CD4-positive, alpha-beta memory T cell (primary cell): ENCODE measurements around the gene HTRA1. TPM values are rescaled to one million over a fixed set of nuclear protein-coding genes. Genes with fewer than 3 reads are reported as not detected.
A peak's percentile ranks its signal among the peaks of the same experiment; 100 is the strongest.

ENCODE experiments used
- CTCF ChIA-PET: fragments of 350-600 bp; sonication (Branson Sonifier 250); formaldehyde crosslinking; loops from one replicate; lab custom pipeline; 2021; ENCODE audit warnings: inconsistent platforms; ENCODE audit not compliant: partially characterized antibody; lab: Charles Lee
- POLR2A ChIA-PET: fragments of 350-600 bp; sonication (Branson Sonifier 250); formaldehyde crosslinking; loops from one replicate; lab custom pipeline; 2021; ENCODE audit not compliant: partially characterized antibody; lab: Charles Lee
- DNase-seq, 5 donors: peaks; one replicate each; pipeline versions ENCODE4 v3.0.0 to v3.0.0-alpha.2; 2020 to 2022; ENCODE audit warnings: mixed read lengths in 1 of 5
- H3K27ac ChIP-seq: one replicate; pipeline ENCODE4 v1.7.0; 2013; ENCODE audit warnings: low read depth, low read length
- H3K27me3 ChIP-seq: 2 replicates; pipeline ENCODE4 v1.7.0; 2013; ENCODE audit warnings: mild to moderate bottlenecking, low read length, moderate library complexity; ENCODE audit not compliant: insufficient read depth
- H3K36me3 ChIP-seq: 2 replicates; pipeline ENCODE4 v1.7.0; 2013; ENCODE audit warnings: mild to moderate bottlenecking, low read length, moderate library complexity; ENCODE audit not compliant: insufficient read depth
- H3K4me1 ChIP-seq: 2 replicates; pipeline ENCODE4 v1.7.0; 2013; ENCODE audit warnings: mild to moderate bottlenecking, low read length, moderate library complexity; ENCODE audit not compliant: insufficient read depth
- H3K4me3 ChIP-seq, 2 donors: one replicate each; pipeline ENCODE4 v1.7.0; 2013; ENCODE audit warnings: low read length in 2 of 2, mild to moderate bottlenecking in 1 of 2
- H3K9me3 ChIP-seq, 2 donors: one replicate each; pipeline ENCODE4 v1.7.0; 2013; ENCODE audit warnings: low read length in 2 of 2, control low read depth in 1 of 2; ENCODE audit not compliant: control insufficient read depth in 1 of 2
- H3K27ac Mint-ChIP-seq, 7 donors: one replicate each; pipeline ENCODE4 v1.8.0; 2020 to 2021; ENCODE audit warnings: mixed read lengths in 7 of 7, mild to moderate bottlenecking in 6 of 7, inconsistent platforms in 3 of 7, moderate library complexity in 3 of 7
- H3K27me3 Mint-ChIP-seq, 2 donors: one replicate each; pipeline ENCODE4 v1.8.0; 2020 to 2021; ENCODE audit warnings: mixed read lengths in 2 of 2
- H3K36me3 Mint-ChIP-seq, 2 donors: one replicate each; pipeline ENCODE4 v1.8.0; 2020 to 2021; ENCODE audit warnings: mixed read lengths in 2 of 2, inconsistent platforms in 1 of 2, mild to moderate bottlenecking in 1 of 2
- H3K4me1 Mint-ChIP-seq, 4 donors: one replicate each; pipeline ENCODE4 v1.8.0; 2020 to 2021; ENCODE audit warnings: mixed read lengths in 4 of 4, mild to moderate bottlenecking in 1 of 4
- H3K4me3 Mint-ChIP-seq, 8 donors: one replicate each; pipeline ENCODE4 v1.8.0; 2020 to 2021; ENCODE audit warnings: mixed read lengths in 8 of 8, mild to moderate bottlenecking in 7 of 8, moderate library complexity in 6 of 8, inconsistent platforms in 3 of 8
- H3K9me3 Mint-ChIP-seq, 8 donors: one replicate each; pipeline ENCODE4 v1.8.0; 2020 to 2021; ENCODE audit warnings: mixed read lengths in 8 of 8, mild to moderate bottlenecking in 5 of 8, inconsistent platforms in 3 of 8, moderate library complexity in 1 of 8
- intact Hi-C: fragments of 100-400 bp; cut with micrococcal nuclease; formaldehyde crosslinking; loops from one replicate; pipeline ENCODE4 v1.15.1; 2023
- polyA plus RNA-seq, 2 donors: library from polyadenylated mRNA; unstranded; fragments of 300-500 nt; fragmentation: Illumina TruSeq; gene quantifications; one replicate each; pipeline ENCODE4 v1.2.3, GENCODE V29; 2021
- total RNA-seq, 2 experiments: library from RNA; stranded (reverse); gene quantifications; one replicate each; pipeline ENCODE4 v1.2.3, GENCODE V29; 2021

The HTRA1 gene
- total and polyA plus RNA-seq, 4 experiments from 2014 or later, result 0.17 to 0.21 TPM; not detected in 2

DNA sequence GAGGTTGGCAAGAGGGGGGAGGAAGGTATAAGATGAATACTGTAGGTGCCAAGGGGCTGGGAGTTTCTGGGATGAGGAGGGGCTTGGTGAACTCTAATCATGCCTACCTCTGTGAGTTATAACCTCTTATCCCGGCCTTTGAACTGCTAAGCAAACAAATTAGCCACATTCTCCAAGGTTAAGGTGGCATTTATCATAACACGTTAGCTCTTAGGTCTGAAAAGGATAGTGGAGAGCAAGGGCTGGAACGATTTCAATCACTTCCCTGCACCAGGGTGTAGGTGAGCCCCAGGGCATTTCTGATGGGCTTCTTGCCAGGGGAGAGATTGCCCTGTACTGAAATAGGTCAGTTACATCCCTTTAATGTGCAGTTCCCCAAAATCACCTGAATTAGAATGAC is 70.6 kb downstream of the HTRA1 start:
- intact Hi-C loops, result no loop called here
- H3K4me1 Mint-ChIP-seq, result peaks cover 0 to 5% (median 5%) of the 10 kb centered on the region in 4 donors
- no peaks in the 10 kb centered on the region for H3K9me3 Mint-ChIP-seq
- H3K27ac ChIP-seq, result no peak overlapping the region
- no peak overlapping the region for H3K4me3 ChIP-seq
- no peaks in the 10 kb centered on the region for H3K36me3 Mint-ChIP-seq
- no peak for DNase-seq
- H3K27ac Mint-ChIP-seq, result no peak overlapping the region
- POLR2A ChIA-PET, result no interaction called here
- CTCF ChIA-PET, result no interaction called here
- no peaks in the 10 kb centered on the region for H3K9me3 ChIP-seq
- no peaks in the 10 kb centered on the region for H3K36me3 ChIP-seq
- H3K27me3 ChIP-seq, result no peaks in the 10 kb centered on the region
- H3K27me3 Mint-ChIP-seq, result peaks cover 0 to 5% of the 10 kb centered on the region in 2 donors
- H3K4me3 Mint-ChIP-seq, result no peak overlapping the region
- no peaks in the 10 kb centered on the region for H3K4me1 ChIP-seq

DNA sequence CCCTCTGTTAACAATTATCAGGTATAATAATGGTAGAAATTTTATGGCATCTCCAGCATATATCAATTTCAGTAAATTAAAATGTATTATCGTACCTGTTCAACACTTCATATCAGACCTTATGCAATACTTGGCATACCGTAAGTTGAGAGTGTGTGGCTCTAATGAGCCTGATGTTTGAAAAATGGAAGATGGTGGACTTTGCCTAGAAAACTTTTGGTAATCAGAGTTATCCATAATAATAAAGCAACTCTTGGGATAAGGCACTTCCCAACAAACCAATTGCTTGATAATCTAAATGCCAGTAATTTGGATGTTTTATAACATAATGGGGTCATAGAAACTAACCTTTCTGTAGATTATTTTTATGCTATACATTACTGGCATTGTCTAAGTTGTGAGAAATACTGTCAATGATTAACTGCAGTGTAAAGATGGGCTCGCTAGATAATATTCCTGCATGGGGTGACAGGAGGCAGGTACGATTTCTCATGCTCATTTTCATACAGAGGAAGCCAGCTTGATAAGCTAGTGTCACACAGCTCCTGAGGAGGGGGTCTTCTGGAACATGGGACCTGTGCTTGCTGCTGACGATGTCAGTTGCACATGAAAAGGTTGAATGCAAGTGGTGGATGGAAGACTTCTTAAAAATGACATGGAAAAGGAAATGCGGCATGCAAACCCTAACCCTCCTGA is 71.4 kb downstream of the HTRA1 start:
- Mint-ChIP-seq H3K27me3 (peaks cover 0 to 5% of the 10 kb centered on the region in 2 donors), H3K27ac (no peak overlapping the region), H3K9me3 (no peaks in the 10 kb centered on the region), H3K36me3 (no peaks in the 10 kb centered on the region), H3K4me3 (no peak overlapping the region), H3K4me1 (peaks cover 0 to 5% (median 4%) of the 10 kb centered on the region in 4 donors)
- no peaks in the 10 kb centered on the region for H3K4me1 ChIP-seq
- no peak overlapping the region for H3K4me3 ChIP-seq
- no peaks in the 10 kb centered on the region for H3K27me3 ChIP-seq
- CTCF ChIA-PET, result interaction anchor here (1.3 kb wide), 1 partner anchor 33 kb away, joined by 6 read pairs; no protein-coding TSS in a partner anchor
- no peaks in the 10 kb centered on the region for H3K36me3 ChIP-seq
- no peak overlapping the region for H3K27ac ChIP-seq
- POLR2A ChIA-PET, result no interaction called here
- no peaks in the 10 kb centered on the region for H3K9me3 ChIP-seq
- intact Hi-C loops, result no loop called here
- no peak for DNase-seq

GRCh38 chr10:122537545-122537944 is 76.2 kb downstream of the HTRA1 start:
- H3K36me3 ChIP-seq, result no peaks in the 10 kb centered on the region
- no peak overlapping the region for H3K27ac Mint-ChIP-seq
- H3K36me3 Mint-ChIP-seq, result no peaks in the 10 kb centered on the region
- intact Hi-C loops, result no loop called here
- POLR2A ChIA-PET, result no interaction called here
- no peak for DNase-seq
- H3K27ac ChIP-seq, result no peak overlapping the region
- CTCF ChIA-PET, result interaction anchor here (1.2 to 4.7 kb wide), 2 partner anchors 19 to 28 kb away, joined by 3 to 19 read pairs; no protein-coding TSS in a partner anchor
- H3K4me3 Mint-ChIP-seq, result no peak overlapping the region
- H3K27me3 Mint-ChIP-seq, result no peaks in the 10 kb centered on the region
- H3K4me3 ChIP-seq, result no peak overlapping the region
- H3K4me1 ChIP-seq, result peaks cover 27% of the 10 kb centered on the region
- H3K4me1 Mint-ChIP-seq, result peaks cover 29 to 35% (median 33%) of the 10 kb centered on the region in 4 donors
- H3K27me3 ChIP-seq, result no peaks in the 10 kb centered on the region
- no peaks in the 10 kb centered on the region for H3K9me3 Mint-ChIP-seq
- no peaks in the 10 kb centered on the region for H3K9me3 ChIP-seq

GRCh38 chr10:122541541-122542002 is 80.2 kb downstream of the HTRA1 start:
- intact Hi-C loops, result loop anchor here (1.0 to 2.0 kb wide), 2 partner anchors 10 to 25 kb away; no protein-coding TSS in a partner anchor
- POLR2A ChIA-PET, result interaction anchor here (0.8 to 4.0 kb wide), 3 partner anchors 9 to 45 kb away, joined by 3 to 16 read pairs (median 13); no protein-coding TSS in a partner anchor
- H3K4me3 Mint-ChIP-seq, result peak overlapping the region; percentile 24 to 81 (median 64)
- H3K4me1 Mint-ChIP-seq, result peaks cover 46 to 57% (median 50%) of the 10 kb centered on the region in 4 donors
- CTCF ChIA-PET, result interaction anchor here (0.8 to 5.3 kb wide), 4 partner anchors 10 to 83 kb away, joined by 3 to 21 read pairs (median 11); no protein-coding TSS in a partner anchor
- H3K9me3 ChIP-seq, result no peaks in the 10 kb centered on the region
- H3K27ac ChIP-seq, result peak overlapping the region; percentile 31
- H3K27ac Mint-ChIP-seq, result peak overlapping the region; percentile 23 to 80 (median 47)
- H3K36me3 ChIP-seq, result no peaks in the 10 kb centered on the region
- no peaks in the 10 kb centered on the region for H3K36me3 Mint-ChIP-seq
- DNase-seq, result peak in 4 of 5 donors; percentile 31 to 53 (median 41)
- H3K27me3 Mint-ChIP-seq, result no peaks in the 10 kb centered on the region
- no peaks in the 10 kb centered on the region for H3K9me3 Mint-ChIP-seq
- peaks cover 53% of the 10 kb centered on the region for H3K4me1 ChIP-seq
- no peaks in the 10 kb centered on the region for H3K27me3 ChIP-seq
- H3K4me3 ChIP-seq, result peak overlapping the region in 1 of 2 donors; percentile 7

GRCh38 chr10:122543676-122544445 is 82.5 kb downstream of the HTRA1 start:
- Histone ChIP-seq H3K9me3 (no peaks in the 10 kb centered on the region), H3K4me1 (peaks cover 57% of the 10 kb centered on the region), H3K4me3 (no peak overlapping the region), H3K36me3 (no peaks in the 10 kb centered on the region), H3K27ac (no peak overlapping the region), H3K27me3 (no peaks in the 10 kb centered on the region)
- Mint-ChIP-seq H3K27me3 (no peaks in the 10 kb centered on the region), H3K4me1 (peaks cover 47 to 63% (median 53%) of the 10 kb centered on the region in 4 donors), H3K27ac (peak overlapping the region in 6 of 7 donors; percentile 3 to 76 (median 61)), H3K4me3 (peak overlapping the region in 2 of 8 donors; percentile 36), H3K36me3 (no peaks in the 10 kb centered on the region), H3K9me3 (no peaks in the 10 kb centered on the region)
- no peak for DNase-seq
- POLR2A ChIA-PET, result interaction anchor here (0.6 to 4.0 kb wide), 3 partner anchors 14 to 611 kb away, joined by 4 to 16 read pairs (median 4); no protein-coding TSS in a partner anchor
- CTCF ChIA-PET, result no interaction called here
- intact Hi-C loops, result no loop called here

GRCh38 chr10:122544493-122544892 is 83.1 kb downstream of the HTRA1 start:
- Histone ChIP-seq H3K9me3 (no peaks in the 10 kb centered on the region), H3K36me3 (no peaks in the 10 kb centered on the region), H3K4me3 (no peak overlapping the region), H3K4me1 (peaks cover 57% of the 10 kb centered on the region), H3K27ac (no peak overlapping the region), H3K27me3 (no peaks in the 10 kb centered on the region)
- H3K9me3 Mint-ChIP-seq, result no peaks in the 10 kb centered on the region
- no peaks in the 10 kb centered on the region for H3K36me3 Mint-ChIP-seq
- H3K4me3 Mint-ChIP-seq, result no peak overlapping the region
- H3K4me1 Mint-ChIP-seq, result peaks cover 44 to 61% (median 51%) of the 10 kb centered on the region in 4 donors
- ChIA-PET CTCF (interaction anchor here (1.6 kb wide), 1 partner anchor 21 kb away, joined by 8 read pairs; no protein-coding TSS in a partner anchor), POLR2A (interaction anchor here (1.0 kb wide), 1 partner anchor 14 kb away, joined by 4 read pairs; no protein-coding TSS in a partner anchor)
- H3K27ac Mint-ChIP-seq, result peak overlapping the region in 1 of 7 donors; percentile 72
- no peaks in the 10 kb centered on the region for H3K27me3 Mint-ChIP-seq
- peak in 1 of 5 donors; percentile 11 for DNase-seq
- intact Hi-C loops, result no loop called here
